Lower lobe of right lung (tissue), 2 donors: Measurements from ENCODE around the gene NPAS4. TPM values are rescaled to one million over a fixed set of nuclear protein-coding genes. Genes with fewer than 3 reads are reported as not detected.
"Not testable (repeated sequence)": the region's sequence is repeated elsewhere in the genome, so short reads cannot be mapped to it uniquely, and the experiment has no call there.

Source experiments
- ATAC-seq, 2 donors: fragments of 200-7000 bp; cut with Tn5 transposase; one replicate each; pipeline ENCODE4 v1.9.1; 2020 to 2022; ENCODE audit warnings: mild to moderate bottlenecking in 2 of 2, moderate library complexity in 2 of 2
- DNase-seq: peaks from one replicate; pipeline ENCODE4 v3.0.0-alpha.2; 2020
- H3K27ac ChIP-seq: fragments of 200-600 bp; one replicate; pipeline ENCODE4 v1.8.0; 2022
- H3K27me3 ChIP-seq: fragments of 200-600 bp; one replicate; pipeline ENCODE4 v1.8.0; 2022; ENCODE audit warnings: low read depth
- H3K36me3 ChIP-seq: fragments of 200-600 bp; one replicate; pipeline ENCODE4 v1.8.0; 2022; ENCODE audit warnings: mild to moderate bottlenecking
- H3K4me1 ChIP-seq: fragments of 200-600 bp; one replicate; pipeline ENCODE4 v1.8.0; 2022
- H3K4me3 ChIP-seq: fragments of 200-600 bp; one replicate; pipeline ENCODE4 v1.8.0; 2022; ENCODE audit warnings: mild to moderate bottlenecking
- H3K9me3 ChIP-seq: fragments of 200-600 bp; one replicate; pipeline ENCODE4 v1.8.0; 2022
- intact Hi-C: fragments of 100-400 bp; cut with DNase I; formaldehyde crosslinking; loops from one replicate; pipeline ENCODE4 v1.11.0; 2022
- total RNA-seq: library from RNA; stranded (reverse); fragmentation: NEBNext Ultra II Directional; extraction: Animal tissue kit (Norgen Biotek cat#: 25700); gene quantifications from one replicate; pipeline ENCODE4 v1.2.1, GENCODE V29; 2021
- TF ChIP-seq, protein P1 (sequence below): fragments of 200-600 bp; IDR thresholded peaks from one replicate; pipeline ENCODE4 v1.8.0; 2022; ENCODE audit warnings: antibody characterized with exemption, mild to moderate bottlenecking
- donor health status: DM: no; HTN: yes; CAD: no; lungs with severe emphysema.

NPAS4 gene
- total RNA-seq, 1 donor from 2014 or later = not detected

GRCh38 chr11:66459138-66459778 lies 38.4 kb downstream of the NPAS4 start:
- TF ChIP-seq, protein P1, sequence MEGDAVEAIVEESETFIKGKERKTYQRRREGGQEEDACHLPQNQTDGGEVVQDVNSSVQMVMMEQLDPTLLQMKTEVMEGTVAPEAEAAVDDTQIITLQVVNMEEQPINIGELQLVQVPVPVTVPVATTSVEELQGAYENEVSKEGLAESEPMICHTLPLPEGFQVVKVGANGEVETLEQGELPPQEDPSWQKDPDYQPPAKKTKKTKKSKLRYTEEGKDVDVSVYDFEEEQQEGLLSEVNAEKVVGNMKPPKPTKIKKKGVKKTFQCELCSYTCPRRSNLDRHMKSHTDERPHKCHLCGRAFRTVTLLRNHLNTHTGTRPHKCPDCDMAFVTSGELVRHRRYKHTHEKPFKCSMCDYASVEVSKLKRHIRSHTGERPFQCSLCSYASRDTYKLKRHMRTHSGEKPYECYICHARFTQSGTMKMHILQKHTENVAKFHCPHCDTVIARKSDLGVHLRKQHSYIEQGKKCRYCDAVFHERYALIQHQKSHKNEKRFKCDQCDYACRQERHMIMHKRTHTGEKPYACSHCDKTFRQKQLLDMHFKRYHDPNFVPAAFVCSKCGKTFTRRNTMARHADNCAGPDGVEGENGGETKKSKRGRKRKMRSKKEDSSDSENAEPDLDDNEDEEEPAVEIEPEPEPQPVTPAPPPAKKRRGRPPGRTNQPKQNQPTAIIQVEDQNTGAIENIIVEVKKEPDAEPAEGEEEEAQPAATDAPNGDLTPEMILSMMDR = no peak
- no peak for ATAC-seq

DNA sequence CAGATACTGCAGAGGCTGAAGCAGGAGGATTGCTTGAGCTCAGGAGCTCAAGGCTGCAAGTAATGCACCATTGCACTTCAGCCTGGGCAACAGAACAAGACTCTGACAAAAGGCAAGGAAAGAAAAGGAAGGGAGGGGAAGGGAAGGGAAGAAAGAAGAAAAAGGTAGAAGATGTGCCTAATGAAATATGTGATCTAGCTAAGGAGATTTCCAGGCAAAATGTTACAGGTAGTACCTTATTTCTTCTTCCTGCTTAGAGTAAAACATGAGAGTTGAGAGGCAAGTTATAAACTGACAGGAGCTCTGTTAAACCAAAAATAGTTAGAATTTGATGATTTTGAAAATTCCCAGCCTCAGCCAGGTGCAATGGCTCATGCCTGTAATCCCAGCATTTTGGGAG lies 41.2 kb downstream of the NPAS4 start:
- TF ChIP-seq, protein P1 = no peak
- no peaks in the 10 kb centered on the region for H3K27me3 ChIP-seq
- DNase-seq (no peak), ATAC-seq (no peak)
- H3K36me3 ChIP-seq = no peaks in the 10 kb centered on the region
- intact Hi-C loops = no loop called here
- H3K4me1 ChIP-seq = peaks cover 7% of the 10 kb centered on the region
- H3K9me3 ChIP-seq = no peaks in the 10 kb centered on the region
- no peak overlapping the region for H3K27ac ChIP-seq
- no peak overlapping the region for H3K4me3 ChIP-seq

More at GRCh38 chr11:66459138-66459778, 38.4 kb downstream of the NPAS4 start:
- no peak overlapping the region for H3K27ac ChIP-seq
- H3K27me3 ChIP-seq = no peaks in the 10 kb centered on the region
- no peak overlapping the region for H3K4me3 ChIP-seq
- DNase-seq = no peak
- no peaks in the 10 kb centered on the region for H3K36me3 ChIP-seq
- H3K4me1 ChIP-seq = no peaks in the 10 kb centered on the region
- intact Hi-C loops = no loop called here
- no peaks in the 10 kb centered on the region for H3K9me3 ChIP-seq

- Histone ChIP-seq H3K4me1 (peaks cover 14% of the 10 kb centered on the region), H3K4me3 (no peak overlapping the region), H3K36me3 (no peaks in the 10 kb centered on the region), H3K9me3 (no peaks in the 10 kb centered on the region), H3K27ac (no peak overlapping the region), H3K27me3 (no peaks in the 10 kb centered on the region)
- ATAC-seq (no peak), DNase-seq (no peak)
- intact Hi-C loops = no loop called here
- TF ChIP-seq, protein P1 = no peak
Observed at GRCh38 chr11:66462911-66463310, 42.1 kb downstream of the NPAS4 start.

- H3K27me3 ChIP-seq, H3K4me3 ChIP-seq, DNase-seq, H3K9me3 ChIP-seq, ATAC-seq, intact Hi-C loops, H3K27ac ChIP-seq, H3K36me3 ChIP-seq: not testable (repeated sequence)
- H3K4me1 ChIP-seq = peaks cover 25% of the 10 kb centered on the region
Observed at GRCh38 chr11:66464116-66464515, 43.3 kb downstream of the NPAS4 start.

DNA sequence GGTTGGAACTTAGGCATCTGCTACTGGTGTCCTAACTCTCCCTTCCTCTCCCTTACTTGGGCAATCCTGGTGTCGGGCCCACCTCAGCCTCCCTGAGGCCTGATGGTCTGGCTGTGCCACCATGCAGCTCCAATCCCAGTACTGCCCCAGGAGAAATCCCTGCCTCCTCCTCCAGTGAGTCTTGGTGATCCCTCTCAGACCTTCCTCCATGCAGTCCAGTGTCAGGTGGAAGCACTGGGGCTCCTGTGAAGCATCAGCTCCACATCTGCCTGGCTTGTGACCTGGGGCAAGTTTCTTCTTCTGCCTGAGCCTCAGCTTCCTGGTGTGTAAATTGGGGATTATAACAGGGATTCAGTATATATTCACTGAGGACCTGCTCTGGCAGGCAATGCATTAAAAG lies 44.1 kb downstream of the NPAS4 start:
- Histone ChIP-seq H3K4me1 (peaks cover 25% of the 10 kb centered on the region), H3K36me3 (no peaks in the 10 kb centered on the region), H3K4me3 (no peak overlapping the region), H3K9me3 (no peaks in the 10 kb centered on the region), H3K27ac (no peak overlapping the region), H3K27me3 (no peaks in the 10 kb centered on the region)
- intact Hi-C loops = no loop called here
- TF ChIP-seq, protein P1 = no peak
- no peak for DNase-seq
- no peak for ATAC-seq

DNA sequence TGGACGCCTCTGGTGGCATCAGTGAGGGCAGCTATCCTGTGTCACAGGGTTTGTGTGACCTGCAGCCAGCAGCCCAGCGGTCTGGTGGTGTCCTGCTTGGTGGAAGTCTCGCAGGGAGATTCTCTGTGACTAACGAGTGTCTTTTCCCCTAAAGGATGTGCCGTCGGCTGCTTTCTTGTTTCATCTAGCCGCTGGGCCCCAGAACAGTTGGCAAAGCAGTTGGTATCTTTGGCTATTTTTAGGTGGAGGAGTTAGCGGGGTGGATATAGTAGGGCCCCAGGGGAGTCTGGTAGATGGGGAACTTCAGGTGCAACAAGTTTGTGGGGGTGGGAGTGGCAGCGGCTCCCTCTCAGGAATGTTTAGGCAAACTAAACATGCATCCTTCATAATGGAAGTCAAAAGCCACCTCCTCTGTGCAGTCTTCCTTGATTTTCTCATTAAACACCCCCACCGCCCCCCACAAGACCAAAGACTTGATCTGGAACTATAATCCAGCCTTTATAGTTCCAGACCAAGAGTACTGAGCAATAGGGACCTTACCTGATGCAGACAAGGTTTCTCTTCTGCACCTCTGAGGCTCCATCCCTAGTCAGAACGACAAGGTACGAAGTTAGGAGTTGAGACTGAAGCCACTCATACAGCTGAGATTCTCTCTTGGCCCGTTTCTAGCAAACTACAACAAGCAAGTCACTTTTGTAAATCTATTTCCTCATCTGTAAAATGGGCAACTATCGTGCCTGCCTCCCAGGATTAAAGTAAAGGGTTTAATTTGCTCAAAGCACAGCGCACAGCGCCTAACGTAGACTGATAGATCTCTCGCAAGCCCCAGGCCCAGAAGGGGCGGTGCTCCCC lies 44.8 kb downstream of the NPAS4 start:
- TF ChIP-seq, protein P1 = no peak
- intact Hi-C loops = no loop called here
- Histone ChIP-seq H3K4me1 (peaks cover 25% of the 10 kb centered on the region), H3K27me3 (no peaks in the 10 kb centered on the region), H3K36me3 (peaks cover 3% of the 10 kb centered on the region), H3K4me3 (peak overlapping the region; percentile 70), H3K27ac (peak overlapping the region; percentile 44), H3K9me3 (no peaks in the 10 kb centered on the region)
- no peak for ATAC-seq
- no peak for DNase-seq
